GM12875 (cell line): ENCODE measurements around the gene GPRIN3.
"Not testable (repeated sequence)": the region's sequence is repeated elsewhere in the genome, so short reads cannot be mapped to it uniquely, and the experiment has no call there.

ENCODE experiments used
- H3K4me3 ChIP-seq: one replicate; pipeline ENCODE4 v1.5.1; 2011; ENCODE audit warnings: low read depth, low read length, control low read depth
- TF ChIP-seq, protein P1 (sequence below): IDR thresholded peaks from 2 replicates; pipeline ENCODE4 v1.5.1; 2011; ENCODE audit warnings: low read depth, mild to moderate bottlenecking, control low read depth, inconsistent platforms, low read length, moderate library complexity, borderline replicate concordance; ENCODE audit not compliant: insufficient read depth

The GPRIN3 gene

DNA sequence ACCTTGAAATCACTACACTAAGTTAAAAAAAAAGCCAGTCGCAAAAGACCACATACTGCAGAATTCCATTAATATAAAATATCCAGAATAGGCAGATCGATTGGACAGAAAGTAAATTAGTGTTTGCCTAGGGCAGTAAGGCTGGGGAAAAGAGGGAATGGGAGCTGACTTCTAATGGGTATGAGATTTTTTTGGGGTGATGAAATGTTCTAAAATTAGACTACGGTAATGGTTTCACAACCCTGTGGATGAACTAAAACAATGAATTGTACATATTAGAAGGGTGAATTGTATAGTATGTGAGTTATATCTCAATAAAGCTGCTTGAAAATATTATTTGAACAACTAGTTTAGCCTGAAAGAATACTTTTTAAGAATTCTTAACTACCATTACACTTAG, 6.7 kb upstream of the GPRIN3 start:
- no peak overlapping the region for H3K4me3 ChIP-seq
- TF ChIP-seq, protein P1, sequence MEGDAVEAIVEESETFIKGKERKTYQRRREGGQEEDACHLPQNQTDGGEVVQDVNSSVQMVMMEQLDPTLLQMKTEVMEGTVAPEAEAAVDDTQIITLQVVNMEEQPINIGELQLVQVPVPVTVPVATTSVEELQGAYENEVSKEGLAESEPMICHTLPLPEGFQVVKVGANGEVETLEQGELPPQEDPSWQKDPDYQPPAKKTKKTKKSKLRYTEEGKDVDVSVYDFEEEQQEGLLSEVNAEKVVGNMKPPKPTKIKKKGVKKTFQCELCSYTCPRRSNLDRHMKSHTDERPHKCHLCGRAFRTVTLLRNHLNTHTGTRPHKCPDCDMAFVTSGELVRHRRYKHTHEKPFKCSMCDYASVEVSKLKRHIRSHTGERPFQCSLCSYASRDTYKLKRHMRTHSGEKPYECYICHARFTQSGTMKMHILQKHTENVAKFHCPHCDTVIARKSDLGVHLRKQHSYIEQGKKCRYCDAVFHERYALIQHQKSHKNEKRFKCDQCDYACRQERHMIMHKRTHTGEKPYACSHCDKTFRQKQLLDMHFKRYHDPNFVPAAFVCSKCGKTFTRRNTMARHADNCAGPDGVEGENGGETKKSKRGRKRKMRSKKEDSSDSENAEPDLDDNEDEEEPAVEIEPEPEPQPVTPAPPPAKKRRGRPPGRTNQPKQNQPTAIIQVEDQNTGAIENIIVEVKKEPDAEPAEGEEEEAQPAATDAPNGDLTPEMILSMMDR, result no peak

DNA sequence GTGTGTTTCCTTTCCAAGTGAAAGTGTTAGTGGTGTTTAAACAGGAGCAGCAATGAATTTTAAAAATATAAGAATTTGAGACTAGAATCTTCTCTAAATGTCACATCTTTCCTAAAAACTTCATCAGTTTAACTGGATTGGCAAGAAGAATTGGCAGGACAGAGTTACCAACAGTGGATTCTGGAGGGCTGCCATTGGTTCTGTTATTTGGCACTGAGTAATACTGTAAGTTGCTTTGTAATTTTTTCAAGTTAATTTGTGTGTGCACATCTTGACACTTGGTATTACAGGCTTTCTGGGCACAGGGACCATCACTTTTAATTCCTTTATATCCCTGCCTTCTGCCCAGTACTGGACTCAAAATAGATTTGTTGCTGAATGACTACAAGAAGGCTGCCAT, 4.5 kb upstream of the GPRIN3 start:
- H3K4me3 ChIP-seq, result no peak overlapping the region
- TF ChIP-seq, protein P1, result no peak

DNA sequence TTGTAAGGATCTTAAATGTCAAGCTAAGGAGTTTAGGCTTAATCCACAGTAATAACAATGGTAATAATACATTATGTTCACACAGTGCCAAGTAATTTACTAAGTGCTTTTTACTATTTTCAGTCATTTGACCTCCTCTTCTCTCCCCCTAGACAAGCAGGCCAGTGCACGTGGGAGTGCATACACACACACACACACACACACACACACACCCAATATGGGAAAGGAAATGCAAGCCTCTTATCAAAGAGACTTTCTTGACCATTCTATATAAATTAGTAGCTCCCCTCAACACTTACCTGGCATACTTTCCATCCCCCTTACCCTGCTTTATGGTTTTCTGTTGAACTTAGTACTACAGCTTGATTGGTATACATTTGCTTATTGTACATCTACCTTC, 3.8 kb upstream of the GPRIN3 start:
- TF ChIP-seq, protein P1, result no peak

DNA sequence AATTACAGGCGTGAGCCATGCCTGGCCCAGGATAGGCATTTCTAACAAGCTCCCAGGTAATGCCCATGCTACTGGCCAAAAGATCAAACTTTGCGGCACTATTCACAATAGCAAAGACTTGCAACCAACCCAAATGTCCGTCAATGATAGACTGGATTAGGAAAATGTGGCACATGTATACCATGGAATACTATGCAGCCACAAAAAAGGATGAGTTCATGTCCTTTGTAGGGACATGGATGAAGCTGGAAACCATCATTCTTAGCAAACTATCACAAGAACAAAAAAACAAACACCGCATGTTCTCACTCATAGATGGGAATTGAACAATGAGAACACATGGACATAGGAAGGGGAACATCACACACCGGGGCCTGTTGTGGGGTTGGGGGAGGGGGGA, 1.6 kb upstream of the GPRIN3 start:
- H3K4me3 ChIP-seq, result not testable (repeated sequence)

More for the DNA sequence above, 3.8 kb upstream of the GPRIN3 start:
- no peak overlapping the region for H3K4me3 ChIP-seq

DNA sequence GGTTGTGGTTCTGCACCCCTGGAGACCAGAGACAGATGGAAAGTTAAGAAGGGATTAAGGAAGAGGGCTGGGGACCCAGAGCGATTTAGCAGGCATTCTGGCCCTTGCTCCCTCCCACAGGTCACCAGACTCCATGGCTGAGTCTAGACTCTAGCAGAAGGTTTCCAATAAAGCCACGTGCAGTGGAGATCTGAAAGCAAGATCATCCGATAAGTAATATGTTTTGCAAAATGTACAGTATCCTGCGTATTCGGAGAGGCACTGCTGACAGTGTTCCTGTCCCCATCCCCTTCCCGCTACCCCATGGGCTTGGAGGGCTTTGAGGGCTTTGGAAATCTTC, 531 bp upstream of the GPRIN3 start:
- H3K4me3 ChIP-seq, result no peak overlapping the region
- TF ChIP-seq, protein P1, result no peak

DNA sequence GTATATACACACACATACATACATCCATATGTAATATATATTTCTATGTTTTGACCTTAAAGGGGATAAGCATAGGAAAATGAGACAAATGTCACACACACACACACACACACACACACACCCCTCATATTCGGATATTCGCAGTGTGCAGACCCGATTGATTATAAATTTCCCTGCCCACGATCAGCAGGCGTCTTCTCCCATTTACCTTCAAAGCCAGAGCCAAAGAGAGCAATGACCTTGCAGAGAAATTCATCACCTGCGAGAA, 488 bp downstream of the GPRIN3 start:
- TF ChIP-seq, protein P1, result no peak
- no peak overlapping the region for H3K4me3 ChIP-seq

DNA sequence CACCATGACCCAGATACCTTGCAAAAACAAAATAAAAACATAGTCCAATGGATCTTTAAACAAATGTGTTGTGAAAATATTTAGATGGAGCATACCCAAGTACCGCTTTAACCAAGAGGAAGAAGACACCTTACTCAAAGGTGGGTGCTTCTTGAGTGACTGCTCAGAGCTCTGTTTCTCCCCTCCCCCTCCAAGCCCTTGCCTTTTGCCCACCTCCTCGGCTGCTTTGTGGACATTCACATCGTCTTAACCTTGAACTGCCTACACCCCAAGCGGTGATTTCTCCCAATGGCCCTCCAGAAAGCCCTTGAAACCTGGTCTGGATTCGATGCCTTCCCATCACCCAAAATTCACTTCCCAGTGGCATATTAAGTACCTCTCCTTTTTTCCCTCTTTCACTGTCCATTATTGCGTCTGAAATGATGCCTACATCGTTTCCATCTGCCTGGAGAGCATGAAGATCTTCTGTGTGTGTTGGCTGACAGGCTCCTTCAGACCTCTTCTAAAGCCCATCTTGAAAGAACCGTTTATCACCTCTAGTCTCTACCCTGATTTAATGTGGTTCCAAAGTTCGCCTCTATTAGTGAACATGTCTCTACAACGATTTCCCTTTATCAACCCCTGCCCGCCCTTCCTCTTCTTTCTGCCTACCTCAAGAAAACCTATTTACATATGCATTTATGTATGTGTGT, 968 bp downstream of the GPRIN3 start:
- H3K4me3 ChIP-seq, result no peak overlapping the region
- TF ChIP-seq, protein P1, result no peak
